HepG2 (cell line): ENCODE data around the gene SNX9. TPM values are rescaled to one million over a fixed set of nuclear protein-coding genes. Genes with fewer than 3 reads are reported as not detected.

Experiments used
- ATF7-NPFF ChIP-seq: sonication (generic); formaldehyde crosslinking; IDR thresholded peaks from 2 replicates; pipeline ENCODE4 v1.8.1; 2023; ENCODE audit warnings: mild to moderate bottlenecking, low read depth, missing genetic modification reagents, moderate library complexity
- DMTF1 ChIP-seq: sonication (generic); formaldehyde crosslinking; IDR thresholded peaks from 2 replicates; pipeline ENCODE4 v1.4.0; 2020; ENCODE audit warnings: mild to moderate bottlenecking, missing genetic modification reagents
- IKZF4 ChIP-seq: sonication (generic); formaldehyde crosslinking; IDR thresholded peaks from 2 replicates; pipeline ENCODE4 v1.5.1; 2020; ENCODE audit warnings: borderline replicate concordance, mild to moderate bottlenecking, low read depth, missing genetic modification reagents; ENCODE audit errors: not compliant biosample characterization
- ISX ChIP-seq: sonication (generic); formaldehyde crosslinking; conservative IDR thresholded peaks from 2 replicates; pipeline ENCODE4 v1.5.0; 2020; ENCODE audit warnings: missing genetic modification reagents
- MEIS2 ChIP-seq: sonication (generic); formaldehyde crosslinking; IDR thresholded peaks from 2 replicates; pipeline ENCODE4 v1.9.0; 2021; ENCODE audit warnings: mild to moderate bottlenecking, missing genetic modification reagents
- POLR2A ChIP-seq, 2 experiments: IDR thresholded peaks; 2 replicates each; pipeline ENCODE4 v1.6.1; 2011; ENCODE audit warnings: low read depth in 2 of 2, low read length in 2 of 2, mild to moderate bottlenecking in 1 of 2, moderate library complexity in 1 of 2; ENCODE audit not compliant: insufficient read depth in 1 of 2
- UBTF ChIP-seq: sonication (generic); formaldehyde crosslinking; IDR thresholded peaks from 2 replicates; pipeline ENCODE4 v1.4.0; 2020; ENCODE audit warnings: mild to moderate bottlenecking, missing genetic modification reagents
- ZBTB43 ChIP-seq: sonication (generic); formaldehyde crosslinking; conservative IDR thresholded peaks from 2 replicates; pipeline ENCODE4 v1.4.0; 2020; ENCODE audit warnings: missing genetic modification reagents
- ZFYVE20 ChIP-seq: sonication (generic); formaldehyde crosslinking; IDR thresholded peaks from 2 replicates; pipeline ENCODE4 v1.8.0; 2023; ENCODE audit warnings: low read depth, mild to moderate bottlenecking, moderate library complexity, missing genetic modification reagents, borderline replicate concordance
- ZGPAT ChIP-seq: IDR thresholded peaks from 2 replicates; pipeline ENCODE4 v1.6.1; 2016; ENCODE audit warnings: mild to moderate bottlenecking
- ZNF138 ChIP-seq: sonication (generic); formaldehyde crosslinking; IDR thresholded peaks from 2 replicates; pipeline ENCODE4 v1.5.0; 2020; ENCODE audit warnings: mild to moderate bottlenecking, low read depth, missing genetic modification reagents
- ZNF770 ChIP-seq: sonication (generic); formaldehyde crosslinking; IDR thresholded peaks from 2 replicates; pipeline ENCODE4 v1.5.0; 2020; ENCODE audit warnings: mild to moderate bottlenecking, missing genetic modification reagents
- ZNF83 ChIP-seq: sonication (generic); formaldehyde crosslinking; IDR thresholded peaks from 2 replicates; pipeline ENCODE4 v1.4.0; 2020; ENCODE audit warnings: missing genetic modification reagents, mild to moderate bottlenecking, borderline replicate concordance
- ZNF879 ChIP-seq: sonication (generic); formaldehyde crosslinking; IDR thresholded peaks from 2 replicates; pipeline ENCODE4 v1.8.1; 2023; ENCODE audit warnings: missing genetic modification reagents
- polyA plus RNA-seq, 8 experiments: library from polyadenylated mRNA; depleted of rRNA in 3 of 8; stranded (reverse) in 7 of 8; unstranded in 1 of 8; fragments of >200 nt; fragmentation: Illumina TruSeq in 4 of 8; extraction: Trizol in 4 of 8; gene quantifications; 2 replicates each; pipeline versions ENCODE4 v1.2.1 to v1.2.3, GENCODE V29; 2011 to 2016; ENCODE audit warnings: low read depth in 4 of 8, missing spikeins in 1 of 8, mixed read lengths in 1 of 8; ENCODE audit not compliant: insufficient read depth in 1 of 8
- total RNA-seq, 5 experiments: library from RNA; depleted of rRNA; stranded (reverse); fragments of >200 nt; fragmentation: Illumina TruSeq; extraction: Trizol; gene quantifications; 2 replicates each; pipeline ENCODE4 v1.2.3, GENCODE V29; 2016; ENCODE audit warnings: low read depth in 1 of 5

The SNX9 gene
- total and polyA plus RNA-seq, 2 of the 13 experiments (the other 11 are each of a cell fraction or from before 2014, with no cell fraction given), result 21.9 to 36.0 TPM

GRCh38 chr6:157823001-157823527, at the start of gene SNX9 (continued):
- TF ChIP-seq DMTF1 (CRISPR knock-in tag), result no peak
- no peak for TF ChIP-seq ZGPAT
- peak; percentile 46 to 70; a peak in 3 of 4 replicates for TF ChIP-seq POLR2A (IDR thresholded peaks at IDR 0.05; ENCODE audit: insufficient read depth in 1 of 2, low read depth in 2 of 2, low read length in 2 of 2)
- TF ChIP-seq ZFYVE20 (CRISPR knock-in tag), result peak; percentile 36; the same call in 1 of the 2 replicates
- TF ChIP-seq ZBTB43, result peak; percentile 46; the same call in 1 of the 2 replicates
- peak; percentile 77 for TF ChIP-seq ZNF138 (CRISPR knock-in tag)
- TF ChIP-seq IKZF4, result peak; percentile 75
- TF ChIP-seq ISX (CRISPR knock-in tag), result no peak
- peak; percentile 65; the same call in 1 of the 2 replicates for TF ChIP-seq ATF7-NPFF (CRISPR knock-in tag)
- peak; percentile 55; the same call in 1 of the 2 replicates for TF ChIP-seq MEIS2 (CRISPR knock-in tag)
- no peak for TF ChIP-seq ZNF83 (CRISPR knock-in tag)
- no peak for TF ChIP-seq ZNF879
- peak; percentile 65; the same call in 1 of the 2 replicates for TF ChIP-seq ZNF770
- peak; percentile 92; the same call in 1 of the 2 replicates for TF ChIP-seq UBTF (CRISPR knock-in tag)
